HG03095 (cell line): ENCODE data around the gene NPL.

Experiments
- ATAC-seq: cut with Tn5 transposase; IDR thresholded peaks from one replicate; pipeline ENCODE4 v1.9.1; 2021; ENCODE audit warnings: moderate library complexity; ENCODE audit not compliant: unreplicated experiment

Gene NPL

DNA sequence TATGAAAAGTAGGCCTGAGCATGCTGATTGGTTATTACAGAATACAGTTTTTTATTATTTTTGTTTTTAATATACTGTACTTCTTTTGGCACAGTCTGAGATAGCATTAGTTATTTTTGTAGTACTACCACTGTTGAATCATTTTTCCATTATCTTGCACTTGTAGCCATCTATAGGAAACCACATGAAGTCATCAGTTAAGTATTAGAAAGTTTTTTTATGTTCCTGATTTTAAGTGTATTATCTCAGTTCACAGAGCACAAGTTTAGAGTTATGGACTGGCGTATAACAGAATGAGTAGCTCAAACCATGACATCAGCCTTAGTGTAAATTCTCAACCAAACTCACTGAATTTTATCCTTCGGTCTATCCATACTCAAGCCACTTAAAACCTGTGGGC, 72.4 kb downstream of the NPL start:
- no peak for ATAC-seq

- ATAC-seq, result no peak
Observed at GRCh38 chr1:182862827-182863226, 73.3 kb downstream of the NPL start.

DNA sequence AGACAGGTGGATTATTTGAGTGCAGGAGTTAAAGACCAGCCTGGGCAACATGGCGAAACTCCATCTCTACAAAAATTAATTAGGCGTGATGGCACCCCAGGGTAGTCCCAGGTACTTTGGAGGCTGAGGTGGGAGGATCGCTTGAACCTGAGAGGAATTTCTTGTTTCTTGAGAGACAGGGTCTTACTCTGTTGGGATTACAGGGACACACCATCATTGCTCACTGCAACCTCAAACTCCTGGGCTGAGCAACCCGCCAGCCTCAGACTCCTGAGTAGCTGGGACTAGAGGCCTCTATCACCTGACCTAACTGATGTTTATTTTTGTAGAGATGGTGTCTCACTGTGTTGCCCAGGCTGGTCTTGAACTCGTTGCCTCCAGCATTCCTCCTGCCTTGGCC, 74.4 kb downstream of the NPL start:
- no peak for ATAC-seq

- no peak for ATAC-seq
Observed at GRCh38 chr1:182867861-182868260, 78.3 kb downstream of the NPL start.

GRCh38 chr1:182869241-182869666, 79.7 kb downstream of the NPL start:
- no peak for ATAC-seq

DNA sequence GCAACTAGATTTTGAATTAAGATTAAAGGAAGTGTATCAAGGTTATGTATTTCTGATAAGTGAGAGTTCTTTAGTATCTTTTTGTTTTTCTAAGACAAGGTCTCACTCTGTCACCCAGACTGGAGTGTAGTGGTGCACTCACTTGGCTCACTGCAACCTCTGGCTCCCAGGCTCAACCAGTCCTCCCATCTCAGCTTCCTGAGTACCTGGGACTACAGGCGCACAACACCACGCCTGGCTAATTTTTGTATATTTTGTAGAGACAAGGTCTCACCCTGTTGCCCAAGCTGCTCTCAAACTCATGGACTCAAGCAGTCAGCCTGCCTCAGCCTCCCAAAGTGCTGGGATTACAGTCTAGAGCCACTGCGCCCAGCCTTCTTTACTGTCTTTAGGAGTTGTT, 83.3 kb downstream of the NPL start:
- ATAC-seq, result no peak

DNA sequence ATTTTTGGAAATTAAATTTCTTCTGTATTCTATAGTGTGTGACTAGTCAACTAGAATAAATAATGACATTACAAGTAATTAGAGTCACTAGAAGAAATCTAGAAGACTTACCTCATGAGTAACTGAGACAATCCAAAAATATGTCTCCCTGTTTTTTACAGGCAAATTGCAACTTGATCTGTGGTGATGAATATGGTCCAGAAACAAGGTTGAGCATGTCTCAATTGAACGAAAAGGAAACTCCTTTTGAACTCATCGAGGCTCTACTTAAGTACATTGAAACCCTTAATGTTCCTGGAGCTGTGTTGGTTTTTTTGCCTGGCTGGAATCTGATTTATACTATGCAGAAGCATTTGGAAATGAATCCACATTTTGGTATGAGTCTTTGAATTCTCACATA, 86.3 kb downstream of the NPL start:
- no peak for ATAC-seq

DNA sequence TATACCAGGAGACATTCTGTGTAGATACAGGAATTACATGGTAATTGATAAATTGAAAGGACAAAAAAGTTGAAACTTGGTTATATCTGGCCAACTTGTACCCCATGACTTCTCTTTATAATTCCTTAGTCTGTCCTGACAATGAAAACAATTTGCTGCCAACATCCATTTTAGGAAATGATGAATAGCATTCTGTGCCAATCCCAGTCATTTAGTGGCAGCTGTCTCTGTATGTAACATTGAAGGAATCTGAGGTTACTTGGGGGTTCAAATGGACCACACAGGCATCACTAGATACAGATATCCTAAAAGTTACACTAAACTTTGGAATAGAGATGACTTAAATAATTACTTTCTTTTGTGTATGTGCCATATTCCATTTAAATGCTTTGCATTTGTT, 87.8 kb downstream of the NPL start:
- no peak for ATAC-seq

GRCh38 chr1:182877842-182878241, 88.3 kb downstream of the NPL start:
- ATAC-seq, result no peak
